GM12878 (cell line): Measurements from ENCODE around the gene CTSD. TPM values are rescaled to one million over a fixed set of nuclear protein-coding genes. Genes with fewer than 3 reads are reported as not detected.

ENCODE experiments used
- ATAC-seq: fragments of 200-7000 bp; cut with Tn5 transposase; 3 replicates; pipeline ENCODE4 v1.9.1; 2020; ENCODE audit warnings: mild to moderate bottlenecking, moderate library complexity
- BruUV-seq: library from RNA; stranded (reverse); fragments of 400-500 nt; replicated peaks from 2 replicates; lab custom pipeline; 2021; lab: Mats Ljungman, UMichigan
- CTCF ChIA-PET: fragments of 300-600 bp; sonication (Branson Sonifier 250); formaldehyde crosslinking; extraction: SDS; loops from one replicate; lab custom pipeline; 2021; ENCODE audit warnings: inconsistent platforms; lab: Yijun Ruan, JAX
- POLR2A ChIA-PET: fragments of 350-600 bp; formaldehyde crosslinking; extraction: SDS; loops from one replicate; lab custom pipeline; 2021; ENCODE audit warnings: inconsistent platforms; lab: Charles Lee
- RAD21 ChIA-PET: fragments of 300-600 bp; sonication (Branson Sonifier 250); formaldehyde crosslinking; loops from one replicate; lab custom pipeline; 2023; ENCODE audit warnings: antibody characterized with exemption; ENCODE audit not compliant: unreplicated experiment; lab: Charles Lee
- SMC1A ChIA-PET: fragments of 300-600 bp; sonication (Branson Sonifier 250); formaldehyde crosslinking; loops from one replicate; lab custom pipeline; 2023; ENCODE audit not compliant: unreplicated experiment, uncharacterized antibody; lab: Charles Lee
- DNase-seq: peaks from one replicate; pipeline ENCODE4 v3.0.0-alpha.2; 2011; ENCODE audit warnings: low read depth, low spot score
- FAIRE-seq: peaks from 3 replicates; lab custom pipeline; 2011; peaks lifted over from hg19 to GRCh38; lab: Jason Lieb, UNC
- H2AFZ ChIP-seq: 2 replicates; pipeline ENCODE4 v1.6.0; 2011; ENCODE audit warnings: low read depth, low read length, control low read depth; ENCODE audit not compliant: control insufficient read depth
- H3K27ac ChIP-seq: 2 replicates; pipeline ENCODE4 v1.5.1; 2011; ENCODE audit warnings: control low read depth; ENCODE audit not compliant: control insufficient read depth, insufficient read depth
- H3K27me3 ChIP-seq, 2 experiments: replicated peaks in 1 of 2; 2 replicates each; pipeline versions ENCODE4 v1.6.0 to v1.6.1; 2011; ENCODE audit warnings: low read length in 1 of 2; ENCODE audit not compliant: control insufficient read depth in 2 of 2, insufficient read depth in 2 of 2
- H3K36me3 ChIP-seq, 2 experiments: 2 replicates each; pipeline ENCODE4 v1.5.1; 2011; ENCODE audit warnings: low read length in 1 of 2; ENCODE audit not compliant: control insufficient read depth in 2 of 2, insufficient read depth in 2 of 2
- H3K4me1 ChIP-seq: 2 replicates; pipeline ENCODE4 v1.6.1; 2011; ENCODE audit warnings: mild to moderate bottlenecking, low read length, moderate library complexity, mixed read lengths; ENCODE audit not compliant: control insufficient read depth, insufficient read depth
- H3K4me2 ChIP-seq: 2 replicates; pipeline ENCODE4 v1.6.0; 2011; ENCODE audit warnings: control low read depth; ENCODE audit not compliant: control insufficient read depth, insufficient read depth
- H3K4me3 ChIP-seq: fragments of 200-600 bp; sonication (generic); 2 replicates; pipeline ENCODE4 v1.5.1; 2016
- H3K79me2 ChIP-seq: 2 replicates; pipeline ENCODE4 v1.6.0; 2011; ENCODE audit warnings: low read length; ENCODE audit not compliant: control insufficient read depth, insufficient read depth
- H3K9ac ChIP-seq: 2 replicates; pipeline ENCODE4 v1.8.0; 2011; ENCODE audit warnings: low read length, control low read depth, mixed read lengths; ENCODE audit not compliant: control insufficient read depth, insufficient read depth
- H3K9me3 ChIP-seq: replicated peaks from 3 replicates; pipeline ENCODE4 v1.5.1; 2011; ENCODE audit warnings: mild to moderate bottlenecking, low read length; ENCODE audit not compliant: control insufficient read depth, insufficient read depth
- H4K20me1 ChIP-seq: 2 replicates; pipeline ENCODE4 v1.6.0; 2011; ENCODE audit not compliant: control insufficient read depth, insufficient read depth
- BRCA1 ChIP-seq: IDR thresholded peaks from 2 replicates; pipeline ENCODE4 v1.6.1; 2011; ENCODE audit warnings: low read depth, low read length, improper control_type of control experiment
- CHD4 ChIP-seq: fragments of 200-600 bp; sonication (generic); IDR thresholded peaks from 2 replicates; pipeline ENCODE4 v1.6.1; 2016; ENCODE audit warnings: mild to moderate bottlenecking
- FOS ChIP-seq: IDR thresholded peaks from 3 replicates; pipeline ENCODE4 v1.6.1; 2011; ENCODE audit warnings: borderline replicate concordance; ENCODE audit not compliant: insufficient read length; ENCODE audit errors: extremely low read depth
- JUNB ChIP-seq: IDR thresholded peaks from 2 replicates; pipeline ENCODE4 v1.6.1; 2016; ENCODE audit warnings: antibody characterized with exemption, mild to moderate bottlenecking
- POLR2A ChIP-seq: IDR thresholded peaks from 2 replicates; pipeline ENCODE4 v1.6.1; 2011; ENCODE audit warnings: low read depth, mild to moderate bottlenecking, low read length
- RB1 ChIP-seq: fragments of 450-650 bp; formaldehyde crosslinking; IDR thresholded peaks from 2 replicates; pipeline ENCODE4 v1.6.1; 2017; ENCODE audit warnings: mild to moderate bottlenecking, borderline replicate concordance
- SIN3A ChIP-seq: IDR thresholded peaks from 2 replicates; pipeline ENCODE4 v1.6.1; 2012; ENCODE audit warnings: low read depth, low read length, improper control_type of control experiment
- TAF1 ChIP-seq: IDR thresholded peaks from 2 replicates; pipeline ENCODE4 v1.6.1; 2011; ENCODE audit warnings: mild to moderate bottlenecking, low read depth, low read length, borderline replicate concordance
- WGBS: methylation state at CpG from one replicate; pipeline ENCODE4 v1.1.6; 2016; ENCODE audit warnings: low lambda C conversion rate; ENCODE audit not compliant: insufficient replicate concordance, insufficient coverage; ENCODE audit errors: missing lambda C conversion rate; 5-methylcytosine and 5-hydroxymethylcytosine counted together
- in situ Hi-C: fragments of 300-500 bp; cut with MboI; formaldehyde crosslinking; loops from 9 replicates; pipeline ENCODE4 v1.14.3; 2018; ENCODE audit warnings: mixed read lengths
- intact Hi-C: fragments of 100-400 bp; cut with micrococcal nuclease; formaldehyde crosslinking; loops from one replicate; pipeline ENCODE4 v1.14.2; 2022; ENCODE audit not compliant: unreplicated experiment
- polyA plus RNA-seq, 11 experiments: library from polyadenylated mRNA; depleted of rRNA in 4 of 11; unstranded in 6 of 11; stranded (reverse) in 5 of 11; fragments of >200 nt; fragmentation: Nextera tagmentation in 4 of 11; fragmentation: Illumina TruSeq in 1 of 11; extraction: Ambion mirVana in 4 of 11; extraction: Trizol in 1 of 11; gene quantifications; 1 replicate in 1 of 11; 2 replicates in 10 of 11; pipeline versions ENCODE4 v1.2.1 to v1.2.3, GENCODE V29; 2011 to 2016; ENCODE audit warnings: inconsistent platforms in 2 of 11, missing spikeins in 2 of 11, low read depth in 1 of 11
- total RNA-seq, 4 experiments: library from RNA; depleted of rRNA in 3 of 4; stranded (reverse); fragments of >200 nt in 3 of 4; fragmentation: Illumina TruSeq in 1 of 4; extraction: Trizol in 1 of 4; gene quantifications; 2 replicates each; pipeline versions ENCODE4 v1.2.1 to v1.2.3, GENCODE V29; 2013 to 2021
- TF ChIP-seq, protein P1 (sequence below), 3 experiments: IDR thresholded peaks in 2 of 3; conservative IDR thresholded peaks in 1 of 3; 2 replicates each; pipeline ENCODE4 v1.5.1; 2011; ENCODE audit warnings: low read depth in 3 of 3, low read length in 3 of 3, mild to moderate bottlenecking in 3 of 3, control low read depth in 2 of 3, moderate library complexity in 2 of 3, inconsistent platforms in 1 of 3, mixed read lengths in 1 of 3; ENCODE audit not compliant: control insufficient read depth in 2 of 3, insufficient read depth in 1 of 3; ENCODE audit errors: extremely low read depth in 1 of 3

CTSD gene
- total and polyA plus RNA-seq, 10 of the 15 experiments (the other 5 are each of a cell fraction or from before 2014, with no cell fraction given), result 0.42 to 54.6 (median 25.0) TPM

DNA sequence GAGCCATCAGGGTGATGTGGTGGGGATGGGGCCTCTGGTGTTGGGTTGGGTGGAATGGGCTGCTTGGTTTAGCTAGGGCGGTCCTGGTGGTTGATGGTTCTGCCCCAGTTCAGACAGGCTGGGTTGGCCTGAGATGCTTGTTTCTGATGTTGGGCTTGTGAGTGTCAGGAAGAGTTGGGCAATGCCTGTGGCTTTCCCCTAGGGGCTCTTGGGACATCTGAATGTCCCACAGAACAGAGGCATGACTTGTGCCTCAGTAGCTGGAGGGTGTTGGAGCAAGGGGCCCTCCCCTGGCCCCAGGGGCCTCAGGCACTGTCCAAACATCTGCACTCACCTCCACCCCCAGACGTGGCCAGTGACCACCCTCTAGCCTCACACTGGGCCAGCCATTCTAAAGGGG lies 14.0 kb upstream of the CTSD start:
- Histone ChIP-seq H3K27me3 (no peaks in the 10 kb centered on the region; a peak in 1 of 4 replicates), H3K27ac (no peak overlapping the region), H3K9me3 (no peaks in the 10 kb centered on the region), H3K4me1 (no peaks in the 10 kb centered on the region)
- BruUV-seq, result no TSS peak
- in situ Hi-C loops, result no loop called here
- RAD21 ChIA-PET, result no interaction called here
- no peak for DNase-seq
- TF ChIP-seq CHD4 (no peak), TAF1 (no peak), POLR2A (no peak), RB1 (no peak), BRCA1 (no peak), FOS (no peak), JUNB (no peak), SIN3A (no peak)
- TF ChIP-seq, protein P1, sequence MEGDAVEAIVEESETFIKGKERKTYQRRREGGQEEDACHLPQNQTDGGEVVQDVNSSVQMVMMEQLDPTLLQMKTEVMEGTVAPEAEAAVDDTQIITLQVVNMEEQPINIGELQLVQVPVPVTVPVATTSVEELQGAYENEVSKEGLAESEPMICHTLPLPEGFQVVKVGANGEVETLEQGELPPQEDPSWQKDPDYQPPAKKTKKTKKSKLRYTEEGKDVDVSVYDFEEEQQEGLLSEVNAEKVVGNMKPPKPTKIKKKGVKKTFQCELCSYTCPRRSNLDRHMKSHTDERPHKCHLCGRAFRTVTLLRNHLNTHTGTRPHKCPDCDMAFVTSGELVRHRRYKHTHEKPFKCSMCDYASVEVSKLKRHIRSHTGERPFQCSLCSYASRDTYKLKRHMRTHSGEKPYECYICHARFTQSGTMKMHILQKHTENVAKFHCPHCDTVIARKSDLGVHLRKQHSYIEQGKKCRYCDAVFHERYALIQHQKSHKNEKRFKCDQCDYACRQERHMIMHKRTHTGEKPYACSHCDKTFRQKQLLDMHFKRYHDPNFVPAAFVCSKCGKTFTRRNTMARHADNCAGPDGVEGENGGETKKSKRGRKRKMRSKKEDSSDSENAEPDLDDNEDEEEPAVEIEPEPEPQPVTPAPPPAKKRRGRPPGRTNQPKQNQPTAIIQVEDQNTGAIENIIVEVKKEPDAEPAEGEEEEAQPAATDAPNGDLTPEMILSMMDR (IDR thresholded peaks at IDR 0.05 in 2 of 3, conservative IDR thresholded peaks at IDR 0.05 in 1 of 3; ENCODE audit: control insufficient read depth in 2 of 3, extremely low read depth in 1 of 3, insufficient read depth in 1 of 3, low read depth in 3 of 3, low read length in 3 of 3), result no peak
- TF ChIP-seq, all 136 proteins: peak for 0
- WGBS, result 42% methylated on average over 2 of the region's 2 CpGs
- Histone ChIP-seq H3K79me2 (no peaks in the 10 kb centered on the region), H3K9ac (no peak overlapping the region), H3K4me2 (no peak overlapping the region), H2AFZ (no peak overlapping the region), H3K4me3 (no peak overlapping the region), H3K36me3 (no peaks in the 10 kb centered on the region), H4K20me1 (no peaks in the 10 kb centered on the region)
- ChIA-PET SMC1A (no interaction called here), CTCF (no interaction called here), POLR2A (no interaction called here)
- FAIRE-seq (no peak), ATAC-seq (no peak)
- intact Hi-C loops, result no loop called here
